ENCODE results near the gene TTYH3. TPM values are rescaled to one million over a fixed set of nuclear protein-coding genes. Genes with fewer than 3 reads are reported as not detected.
A peak's percentile ranks its signal among the peaks of the same experiment; 100 is the strongest.

The TTYH3 gene
- total RNA-seq, 1 experiment from 2014 or later = 278 TPM

DNA sequence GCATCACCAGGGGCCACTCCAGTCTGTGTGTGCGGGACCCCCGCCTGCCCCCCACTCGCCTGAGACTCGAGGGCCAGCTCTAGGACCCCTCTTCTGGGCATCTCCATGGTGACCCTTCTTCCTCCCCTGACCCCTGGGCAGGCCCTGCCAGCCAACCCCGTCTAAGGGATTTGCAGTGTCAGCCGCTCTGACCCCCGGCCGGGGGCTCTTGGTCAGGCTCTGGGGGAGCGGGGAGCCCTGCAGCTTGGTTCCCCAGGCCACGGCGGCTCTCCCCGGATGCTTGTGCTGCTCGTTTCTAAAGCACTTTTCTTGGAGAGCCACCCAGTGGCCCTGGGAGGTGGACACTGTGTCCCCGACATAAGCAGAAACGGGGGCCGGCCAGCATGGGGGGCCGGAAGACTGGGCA is 5.3 kb downstream of the TTYH3 start:
- CTCF ChIA-PET = no interaction called here
- TF ChIP-seq POLR2AphosphoS5 (IDR thresholded peaks at IDR 0.05; ENCODE audit: low read depth, low read length) (no peak), TCF7L2 (IDR thresholded peaks at IDR 0.05; ENCODE audit: low read depth, low read length) (no peak), SIN3A (IDR thresholded peaks at IDR 0.05; ENCODE audit: borderline replicate concordance, insufficient read depth, low read depth, low read length) (no peak)
- TF ChIP-seq, protein P1, sequence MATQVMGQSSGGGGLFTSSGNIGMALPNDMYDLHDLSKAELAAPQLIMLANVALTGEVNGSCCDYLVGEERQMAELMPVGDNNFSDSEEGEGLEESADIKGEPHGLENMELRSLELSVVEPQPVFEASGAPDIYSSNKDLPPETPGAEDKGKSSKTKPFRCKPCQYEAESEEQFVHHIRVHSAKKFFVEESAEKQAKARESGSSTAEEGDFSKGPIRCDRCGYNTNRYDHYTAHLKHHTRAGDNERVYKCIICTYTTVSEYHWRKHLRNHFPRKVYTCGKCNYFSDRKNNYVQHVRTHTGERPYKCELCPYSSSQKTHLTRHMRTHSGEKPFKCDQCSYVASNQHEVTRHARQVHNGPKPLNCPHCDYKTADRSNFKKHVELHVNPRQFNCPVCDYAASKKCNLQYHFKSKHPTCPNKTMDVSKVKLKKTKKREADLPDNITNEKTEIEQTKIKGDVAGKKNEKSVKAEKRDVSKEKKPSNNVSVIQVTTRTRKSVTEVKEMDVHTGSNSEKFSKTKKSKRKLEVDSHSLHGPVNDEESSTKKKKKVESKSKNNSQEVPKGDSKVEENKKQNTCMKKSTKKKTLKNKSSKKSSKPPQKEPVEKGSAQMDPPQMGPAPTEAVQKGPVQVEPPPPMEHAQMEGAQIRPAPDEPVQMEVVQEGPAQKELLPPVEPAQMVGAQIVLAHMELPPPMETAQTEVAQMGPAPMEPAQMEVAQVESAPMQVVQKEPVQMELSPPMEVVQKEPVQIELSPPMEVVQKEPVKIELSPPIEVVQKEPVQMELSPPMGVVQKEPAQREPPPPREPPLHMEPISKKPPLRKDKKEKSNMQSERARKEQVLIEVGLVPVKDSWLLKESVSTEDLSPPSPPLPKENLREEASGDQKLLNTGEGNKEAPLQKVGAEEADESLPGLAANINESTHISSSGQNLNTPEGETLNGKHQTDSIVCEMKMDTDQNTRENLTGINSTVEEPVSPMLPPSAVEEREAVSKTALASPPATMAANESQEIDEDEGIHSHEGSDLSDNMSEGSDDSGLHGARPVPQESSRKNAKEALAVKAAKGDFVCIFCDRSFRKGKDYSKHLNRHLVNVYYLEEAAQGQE (IDR thresholded peaks at IDR 0.05; ENCODE audit: insufficient read depth in 1 of 2, low read depth in 2 of 2, low read length in 1 of 2) = no peak
- TF ChIP-seq, protein P2, sequence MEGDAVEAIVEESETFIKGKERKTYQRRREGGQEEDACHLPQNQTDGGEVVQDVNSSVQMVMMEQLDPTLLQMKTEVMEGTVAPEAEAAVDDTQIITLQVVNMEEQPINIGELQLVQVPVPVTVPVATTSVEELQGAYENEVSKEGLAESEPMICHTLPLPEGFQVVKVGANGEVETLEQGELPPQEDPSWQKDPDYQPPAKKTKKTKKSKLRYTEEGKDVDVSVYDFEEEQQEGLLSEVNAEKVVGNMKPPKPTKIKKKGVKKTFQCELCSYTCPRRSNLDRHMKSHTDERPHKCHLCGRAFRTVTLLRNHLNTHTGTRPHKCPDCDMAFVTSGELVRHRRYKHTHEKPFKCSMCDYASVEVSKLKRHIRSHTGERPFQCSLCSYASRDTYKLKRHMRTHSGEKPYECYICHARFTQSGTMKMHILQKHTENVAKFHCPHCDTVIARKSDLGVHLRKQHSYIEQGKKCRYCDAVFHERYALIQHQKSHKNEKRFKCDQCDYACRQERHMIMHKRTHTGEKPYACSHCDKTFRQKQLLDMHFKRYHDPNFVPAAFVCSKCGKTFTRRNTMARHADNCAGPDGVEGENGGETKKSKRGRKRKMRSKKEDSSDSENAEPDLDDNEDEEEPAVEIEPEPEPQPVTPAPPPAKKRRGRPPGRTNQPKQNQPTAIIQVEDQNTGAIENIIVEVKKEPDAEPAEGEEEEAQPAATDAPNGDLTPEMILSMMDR (IDR thresholded peaks at IDR 0.05) = no peak
- Histone ChIP-seq H3K9me3 (ENCODE audit: control insufficient read depth, insufficient read depth, low read depth, low read length) (no peaks in the 10 kb centered on the region), H3K4me1 (ENCODE audit: control insufficient read depth, insufficient read depth, low read length) (peaks cover 83% of the 10 kb centered on the region), H3K36me3 (ENCODE audit: control insufficient read depth, insufficient read depth, low read length) (no peaks in the 10 kb centered on the region; the same call in 1 of the 2 replicates), H3K27me3 (ENCODE audit: control insufficient read depth, insufficient read depth, low read length) (no peaks in the 10 kb centered on the region), H3K27ac (ENCODE audit: low read length) (peak overlapping the region; percentile 96), H3K4me3 (ENCODE audit: low read depth in 2 of 2, low read length in 2 of 2) (no peak overlapping the region)
- POLR2A ChIA-PET = no interaction called here
- in situ Hi-C loops (cut with HindIII; ENCODE audit: low pct_unique_long_range_greater_than_20kb, low sequenced_read_pairs) = no loop called here
- no peak for ATAC-seq
- intact Hi-C loops (cut with micrococcal nuclease; ENCODE audit: unreplicated experiment) = no loop called here
- BruUV-seq (replicated peaks) = no TSS peak
- no peak for DNase-seq (ENCODE audit: low read depth, low spot score)

DNA sequence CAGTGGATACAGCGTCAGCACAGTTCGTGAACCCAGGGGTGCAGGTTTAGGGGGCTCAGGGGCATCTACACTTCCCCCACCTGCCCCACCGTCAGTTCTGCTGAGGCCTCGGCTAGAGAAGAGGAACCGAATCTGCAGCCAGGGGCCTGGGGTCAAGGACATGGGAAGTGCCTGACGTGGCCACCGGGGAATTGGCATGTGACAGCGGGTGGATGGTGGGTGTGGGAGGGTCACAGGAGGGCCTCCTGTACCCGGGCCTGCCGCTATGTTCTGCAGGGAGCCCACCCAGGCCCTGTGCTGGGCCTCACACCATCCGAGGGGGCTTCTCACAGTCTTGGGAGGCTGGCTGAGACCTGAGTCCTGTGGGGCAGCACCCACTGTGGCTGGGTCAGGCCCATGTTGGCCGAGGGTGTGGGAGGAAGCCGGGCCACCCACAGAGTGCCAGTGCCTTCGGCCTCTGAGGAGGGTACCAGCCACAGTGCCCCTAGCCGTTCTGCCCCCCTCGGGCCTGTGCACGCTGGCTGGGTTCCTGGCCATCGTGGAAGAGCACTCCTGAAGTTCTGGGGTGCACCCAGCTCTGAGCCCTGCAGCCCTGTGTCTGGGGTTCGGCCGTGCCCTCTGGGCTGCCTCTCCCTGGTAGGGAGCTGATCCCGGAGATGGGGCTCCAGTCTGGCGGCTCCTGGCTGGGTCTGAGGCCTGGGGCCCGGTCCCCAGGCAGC is 5.9 kb downstream of the TTYH3 start:
- in situ Hi-C loops (cut with HindIII; ENCODE audit: low pct_unique_long_range_greater_than_20kb, low sequenced_read_pairs) (no loop called here), intact Hi-C loops (cut with micrococcal nuclease; ENCODE audit: unreplicated experiment) (no loop called here)
- ATAC-seq = peak; percentile 10; the same call in 1 of the 2 replicates
- H3K27me3 ChIP-seq (ENCODE audit: control insufficient read depth, insufficient read depth, low read length) = no peaks in the 10 kb centered on the region
- CTCF ChIA-PET = interaction anchor here (0.6 kb wide), 1 partner anchor 52 kb away, joined by 3 read pairs; no protein-coding TSS in a partner anchor
- BruUV-seq (replicated peaks) = no TSS peak
- H3K4me3 ChIP-seq (ENCODE audit: low read depth in 2 of 2, low read length in 2 of 2) = 0 out of 4 replicates have a peak overlapping the region, but pooled peaks of 1 of the 2 experiments have one; percentile 12
- H3K36me3 ChIP-seq (ENCODE audit: control insufficient read depth, insufficient read depth, low read length) = no peaks in the 10 kb centered on the region; the same call in 1 of the 2 replicates
- H3K4me1 ChIP-seq (ENCODE audit: control insufficient read depth, insufficient read depth, low read length) = peaks cover 89% of the 10 kb centered on the region
- peak overlapping the region; percentile 96 for H3K27ac ChIP-seq (ENCODE audit: low read length)
- DNase-seq (ENCODE audit: low read depth, low spot score) = no peak
- POLR2A ChIA-PET = interaction anchor here (0.5 kb wide), 1 partner anchor 235 kb away, joined by 4 read pairs; no protein-coding TSS in a partner anchor
- TF ChIP-seq, protein P1 (IDR thresholded peaks at IDR 0.05; ENCODE audit: insufficient read depth in 1 of 2, low read depth in 2 of 2, low read length in 1 of 2) = no peak
- TF ChIP-seq POLR2AphosphoS5 (IDR thresholded peaks at IDR 0.05; ENCODE audit: low read depth, low read length) (no peak), TCF7L2 (IDR thresholded peaks at IDR 0.05; ENCODE audit: low read depth, low read length) (no peak), SIN3A (IDR thresholded peaks at IDR 0.05; ENCODE audit: borderline replicate concordance, insufficient read depth, low read depth, low read length) (no peak)
- no peaks in the 10 kb centered on the region for H3K9me3 ChIP-seq (ENCODE audit: control insufficient read depth, insufficient read depth, low read depth, low read length)

Data from Panc1 (cell line).